NCI-H526 treated with DMSO at 0.1 percent for 48 hours (cell line): ENCODE measurements around the gene MPO.

Experiments used
- DNase-seq: peaks from one replicate; lab custom pipeline; 2025; lab: John Stamatoyannopoulos, UW

Gene MPO

DNA sequence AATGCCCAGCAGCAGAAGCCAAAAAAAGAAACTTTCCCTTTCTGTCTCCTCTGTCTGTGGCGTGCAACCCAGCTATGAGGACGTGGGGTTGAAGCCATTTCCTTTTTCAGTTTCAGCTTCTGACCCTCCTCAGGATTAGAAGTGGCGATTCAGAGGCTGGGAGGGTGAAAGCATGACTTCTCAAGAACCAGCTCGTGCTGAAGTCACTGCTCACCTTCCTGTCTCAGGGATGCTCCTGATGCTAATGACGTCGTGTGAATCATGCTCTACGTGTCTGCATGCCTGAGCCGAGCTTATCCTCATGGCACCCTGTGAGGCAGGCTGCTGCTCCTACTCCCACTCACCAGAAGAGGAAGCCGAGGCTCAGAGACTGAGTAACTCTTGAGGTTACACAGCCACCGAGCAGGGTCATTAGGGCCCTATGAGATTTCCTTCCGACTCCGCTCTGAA lies 48.0 kb downstream of the MPO start:
- DNase-seq = no peak

GRCh38 chr17:58231641-58232040 lies 49.1 kb downstream of the MPO start:
- DNase-seq = no peak

DNA sequence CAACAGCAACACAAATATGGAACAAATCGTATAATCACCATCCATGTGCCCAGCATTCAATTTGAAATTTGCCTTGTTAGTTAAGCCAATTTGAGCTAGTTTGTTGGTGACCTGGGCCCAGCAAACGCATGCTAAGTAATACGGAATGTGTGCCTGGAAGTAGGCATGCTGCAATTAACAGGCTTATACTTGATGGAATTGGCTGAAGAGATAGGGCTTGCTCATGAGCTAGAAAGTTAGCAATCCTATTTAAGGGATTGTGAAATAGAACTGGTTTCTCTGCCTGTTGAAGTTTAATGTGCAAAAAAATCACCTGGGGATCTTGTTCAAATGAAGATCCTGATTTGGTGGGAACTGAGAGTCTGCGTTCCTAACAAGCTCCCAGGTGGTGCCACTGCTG lies 50.9 kb downstream of the MPO start:
- no peak for DNase-seq

GRCh38 chr17:58229384-58229783 lies 51.4 kb downstream of the MPO start:
- DNase-seq = no peak

- no peak for DNase-seq
These were observed 52.1 kb downstream of the MPO start for GRCh38 chr17:58228679-58229078.

DNA sequence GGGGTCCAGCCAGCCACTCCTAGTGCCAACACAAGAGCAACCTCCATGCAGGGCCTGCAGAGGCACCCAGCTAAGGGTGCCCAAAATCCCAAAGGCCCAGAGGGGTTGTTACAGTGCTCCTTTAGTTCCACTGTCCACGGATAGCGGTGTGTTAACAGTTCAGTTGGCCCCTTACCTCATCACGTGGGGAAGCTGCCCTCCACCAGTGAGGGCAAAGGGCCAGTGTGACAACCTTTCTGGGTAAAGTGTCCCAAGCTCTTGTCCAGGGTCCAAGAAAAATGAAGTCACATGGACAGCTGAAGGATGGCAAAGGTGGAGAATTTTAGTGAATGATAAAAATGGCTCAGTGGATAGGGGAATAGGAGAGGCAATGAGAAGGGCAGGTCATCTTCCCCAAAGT lies 53.0 kb downstream of the MPO start:
- DNase-seq = no peak

DNA sequence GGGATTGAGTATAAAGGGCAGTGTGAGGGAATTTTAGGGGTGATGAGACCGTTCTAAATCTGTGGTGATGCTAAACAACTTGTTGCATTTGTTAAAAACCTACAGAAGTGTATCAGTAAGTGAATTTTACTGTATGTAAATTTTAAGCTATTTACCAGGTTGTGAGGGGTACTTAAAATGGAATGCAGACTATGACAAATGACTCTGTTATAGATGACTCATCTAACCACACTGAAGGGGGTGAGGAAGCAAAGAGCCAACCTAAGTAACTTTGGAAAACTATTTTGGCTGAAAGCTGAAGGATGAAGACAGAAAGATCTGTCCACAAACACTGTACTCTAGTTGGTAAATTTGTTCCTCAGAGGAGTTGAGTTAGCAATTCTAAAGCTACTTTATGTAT lies 56.4 kb downstream of the MPO start:
- DNase-seq = no peak
